Left lobe of liver (tissue), 2 donors: ENCODE data around the gene CELF5. TPM values are rescaled to one million over a fixed set of nuclear protein-coding genes. Genes with fewer than 3 reads are reported as not detected.
"Not testable (repeated sequence)": the region's sequence is repeated elsewhere in the genome, so short reads cannot be mapped to it uniquely, and the experiment has no call there.

ENCODE experiments used
- ATAC-seq: fragments of 200-7000 bp; cut with Tn5 transposase; one replicate; pipeline ENCODE4 v1.9.1; 2020; ENCODE audit warnings: mild to moderate bottlenecking, moderate library complexity
- DNase-seq: peaks from one replicate; pipeline ENCODE4 v3.0.0-alpha.2; 2020; ENCODE audit warnings: low spot score
- total RNA-seq: library from RNA; stranded (reverse); gene quantifications from one replicate; pipeline ENCODE4 v1.2.1, GENCODE V29; 2021
- donor health status: DM: no; HTN: no; CAD: no; lungs with moderate emphysema.
- donor health status: DM: no; HTN: yes; CAD: no.

The CELF5 gene
- total RNA-seq, 1 donor from 2014 or later, result 0.18 TPM

- ATAC-seq, result no peak
- no peak for DNase-seq
Measured at GRCh38 chr19:3189702-3190469, 34.6 kb upstream of the CELF5 start.

DNA sequence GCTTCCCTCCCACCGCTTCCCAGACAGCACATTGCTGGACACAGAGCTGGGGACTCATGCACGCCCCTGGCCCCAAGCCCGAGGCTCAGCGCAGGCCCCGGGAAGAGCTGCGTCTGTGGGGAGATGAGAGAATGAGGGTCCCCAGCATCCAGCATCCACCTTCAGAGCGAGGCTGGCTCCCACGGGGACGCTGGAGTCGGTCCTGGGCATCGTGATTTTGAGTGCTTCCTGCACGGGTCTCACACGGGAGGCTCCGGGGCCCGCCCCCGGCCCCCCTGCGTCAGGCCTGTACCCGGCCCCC lies 34.0 kb upstream of the CELF5 start:
- no peak for DNase-seq
- ATAC-seq, result no peak

GRCh38 chr19:3190921-3191805 lies 33.3 kb upstream of the CELF5 start:
- ATAC-seq, result no peak
- DNase-seq, result no peak

GRCh38 chr19:3191806-3192104 lies 32.7 kb upstream of the CELF5 start:
- not testable (repeated sequence) for ATAC-seq, DNase-seq

DNA sequence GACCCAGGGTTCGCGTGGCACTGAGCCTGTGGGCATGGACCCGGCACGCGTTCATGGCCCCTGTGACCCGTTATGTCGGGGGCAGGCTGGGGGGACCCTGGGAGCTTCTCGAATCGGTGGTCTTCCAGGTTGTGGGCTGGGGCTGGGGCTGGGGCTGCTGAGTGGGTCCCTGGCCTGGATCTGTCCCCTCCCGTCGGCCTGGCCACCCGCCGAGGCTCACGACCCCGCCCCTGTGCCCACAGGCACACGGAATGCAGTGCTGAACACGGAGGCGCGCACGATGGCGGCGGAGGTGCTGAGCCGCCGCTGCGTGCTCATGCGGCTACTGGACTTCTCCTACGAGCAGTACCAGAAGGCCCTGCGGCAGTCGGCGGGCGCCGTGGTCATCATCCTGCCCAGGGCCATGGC lies 32.2 kb upstream of the CELF5 start:
- DNase-seq, result no peak
- no peak for ATAC-seq

DNA sequence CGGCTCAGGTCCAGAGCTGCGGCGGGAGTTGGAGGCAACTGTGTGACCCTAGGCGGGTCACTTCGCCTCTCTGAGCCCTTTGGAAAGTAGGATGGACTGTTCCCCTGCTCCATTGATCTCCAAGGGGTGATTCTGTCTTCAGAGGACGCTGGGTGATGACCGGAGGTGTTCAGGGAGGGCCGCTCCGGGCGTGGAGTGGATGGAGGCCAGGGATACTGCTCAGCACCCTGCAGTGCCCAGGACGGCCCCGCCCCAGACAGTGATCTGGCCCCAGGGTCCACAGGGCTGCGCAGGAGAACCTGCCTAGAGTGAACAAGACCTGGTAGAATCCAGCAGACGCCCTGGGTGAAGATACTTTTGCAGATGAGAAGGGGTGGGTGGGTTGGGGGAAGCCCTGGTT lies 31.8 kb upstream of the CELF5 start:
- DNase-seq, result no peak
- no peak for ATAC-seq

DNA sequence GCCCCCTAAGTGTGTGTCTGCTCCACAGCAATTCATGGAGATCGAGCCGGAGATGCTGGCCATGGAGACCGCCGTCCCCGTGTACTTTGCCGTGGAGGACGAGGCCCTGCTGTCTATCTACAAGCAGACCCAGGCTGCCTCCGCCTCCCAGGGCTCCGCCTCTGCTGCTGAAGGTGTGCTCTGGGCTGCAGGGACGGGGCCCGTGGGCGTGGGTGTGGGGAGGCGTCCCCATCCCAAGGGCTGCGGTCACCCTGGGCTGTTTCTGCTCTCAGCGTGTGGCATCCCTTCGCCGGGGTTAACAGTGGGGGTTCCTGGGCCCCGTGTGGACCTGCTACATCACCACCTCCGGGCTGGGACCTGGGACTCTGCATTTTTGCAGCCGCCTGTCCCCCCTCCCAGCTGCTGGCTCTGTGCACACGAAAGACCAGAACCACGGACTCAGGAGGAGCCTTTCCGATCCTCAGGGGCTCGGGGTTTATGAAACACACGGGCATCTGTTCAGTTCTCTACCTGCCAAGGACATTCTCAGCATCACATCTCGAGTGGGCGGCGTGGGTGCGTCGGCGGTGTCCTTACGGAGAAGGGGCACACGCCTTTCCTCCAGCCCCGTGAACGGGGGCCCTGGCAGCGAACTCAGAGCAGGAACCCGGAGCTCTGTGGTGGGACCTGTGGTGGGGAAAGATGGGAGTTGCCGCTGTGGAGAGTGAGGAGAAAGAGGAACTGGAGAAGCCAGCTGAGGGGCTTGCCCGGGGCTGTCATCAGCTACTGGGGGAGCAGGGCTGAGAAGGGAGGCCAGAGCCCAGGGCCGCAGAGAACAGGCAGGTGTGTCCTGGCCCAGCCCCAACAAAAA lies 31.0 kb upstream of the CELF5 start:
- DNase-seq, result no peak
- no peak for ATAC-seq

GRCh38 chr19:3194106-3195087 lies 30.1 kb upstream of the CELF5 start:
- DNase-seq (no peak), ATAC-seq (no peak)

DNA sequence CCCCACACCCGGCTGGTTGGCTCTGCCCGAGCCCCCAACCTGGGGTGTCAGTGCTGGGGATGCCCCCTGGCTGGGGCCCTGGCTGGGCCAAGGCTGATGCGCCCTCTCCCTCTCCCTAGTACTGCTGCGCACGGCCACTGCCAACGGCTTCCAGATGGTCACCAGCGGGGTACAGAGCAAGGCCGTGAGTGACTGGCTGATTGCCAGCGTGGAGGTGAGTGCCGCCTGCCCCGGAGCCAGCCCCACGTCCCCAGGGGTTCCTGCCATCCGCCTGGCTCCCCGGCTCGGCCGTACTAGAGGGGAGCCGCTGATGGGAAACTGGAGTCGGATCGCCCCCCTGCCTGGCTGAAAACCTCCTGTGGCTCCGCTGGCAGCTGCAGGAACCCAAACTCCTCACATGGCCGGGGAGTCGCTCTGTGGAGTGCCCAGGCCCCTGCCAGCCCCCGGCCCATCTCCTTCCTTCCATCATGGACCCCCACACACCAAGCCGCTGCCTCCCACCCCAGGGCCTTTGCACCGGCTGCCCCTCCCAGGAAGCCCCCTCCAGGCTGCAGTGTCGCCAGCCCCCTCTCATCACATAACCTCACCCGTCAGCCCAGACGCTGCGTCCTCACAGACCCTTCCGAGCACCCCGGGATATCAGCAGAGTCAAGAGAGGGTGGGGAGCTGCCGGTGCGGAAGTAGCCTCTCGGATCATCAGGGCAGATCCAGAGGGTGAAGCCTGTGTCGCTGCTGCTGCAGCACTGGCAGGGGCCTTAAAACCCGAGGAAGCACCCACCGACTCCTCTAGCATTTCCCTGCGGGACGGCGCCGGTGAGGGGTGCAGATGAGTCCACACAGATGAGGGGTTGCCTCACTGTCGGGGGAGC lies 28.2 kb upstream of the CELF5 start:
- ATAC-seq, result no peak

GRCh38 chr19:3196933-3197205 lies 27.6 kb upstream of the CELF5 start:
- no peak for ATAC-seq
- DNase-seq, result no peak

More for the DNA sequence above, 28.2 kb upstream of the CELF5 start:
- DNase-seq, result no peak

GRCh38 chr19:3198901-3199700 lies 25.4 kb upstream of the CELF5 start:
- no peak for DNase-seq
- no peak for ATAC-seq

- DNase-seq (no peak), ATAC-seq (no peak)
Measured at GRCh38 chr19:3201072-3201700, 23.3 kb upstream of the CELF5 start.

DNA sequence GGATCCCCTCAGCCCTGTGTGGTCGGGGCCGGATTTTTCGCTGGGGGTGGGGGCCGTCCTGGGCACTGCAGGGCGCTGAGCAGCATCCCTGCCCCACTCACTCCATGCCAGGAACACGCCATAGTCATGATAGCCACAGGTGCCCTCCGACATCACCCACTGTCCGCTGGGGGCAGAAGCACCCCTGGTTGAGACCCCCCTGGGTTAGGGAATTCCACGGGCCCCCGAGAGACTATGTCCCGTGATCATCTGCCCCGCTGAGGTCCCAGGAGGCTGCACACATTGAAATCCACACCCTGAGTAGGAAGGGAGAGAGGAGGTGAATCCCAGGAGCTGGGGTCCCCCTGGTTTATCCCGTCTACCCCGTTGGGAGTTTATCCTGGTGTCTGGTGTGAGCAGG lies 22.6 kb upstream of the CELF5 start:
- no peak for ATAC-seq
- DNase-seq, result no peak

DNA sequence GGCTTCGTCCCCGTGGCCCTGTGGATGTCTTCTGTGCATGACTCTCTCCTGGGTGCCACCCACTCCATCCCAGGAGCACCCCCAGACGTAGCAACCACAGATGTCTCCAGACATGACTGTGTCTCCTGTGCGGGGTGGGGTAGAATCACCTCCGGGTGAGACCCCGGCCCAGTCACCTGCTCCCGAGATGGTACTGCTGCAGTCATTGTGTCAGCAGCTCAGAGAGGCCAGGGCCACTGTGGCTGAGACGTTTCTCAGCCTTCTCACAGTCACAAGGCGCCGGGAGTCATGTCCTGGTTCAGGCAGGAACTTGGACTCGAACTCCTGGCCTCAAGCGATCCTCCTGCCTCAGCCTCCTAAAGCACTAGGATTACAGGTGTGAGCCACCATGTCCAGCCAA lies 22.1 kb upstream of the CELF5 start:
- ATAC-seq (no peak), DNase-seq (no peak)

GRCh38 chr19:3202895-3203294 lies 21.6 kb upstream of the CELF5 start:
- DNase-seq, ATAC-seq: not testable (repeated sequence)

- no peak for DNase-seq
- no peak for ATAC-seq
Measured at GRCh38 chr19:3203805-3204645, 20.4 kb upstream of the CELF5 start.

- DNase-seq (no peak), ATAC-seq (no peak)
Measured at GRCh38 chr19:3204646-3205275, 19.7 kb upstream of the CELF5 start.
